ENCODE measurements around the gene DACT2.

DACT2 gene

DNA sequence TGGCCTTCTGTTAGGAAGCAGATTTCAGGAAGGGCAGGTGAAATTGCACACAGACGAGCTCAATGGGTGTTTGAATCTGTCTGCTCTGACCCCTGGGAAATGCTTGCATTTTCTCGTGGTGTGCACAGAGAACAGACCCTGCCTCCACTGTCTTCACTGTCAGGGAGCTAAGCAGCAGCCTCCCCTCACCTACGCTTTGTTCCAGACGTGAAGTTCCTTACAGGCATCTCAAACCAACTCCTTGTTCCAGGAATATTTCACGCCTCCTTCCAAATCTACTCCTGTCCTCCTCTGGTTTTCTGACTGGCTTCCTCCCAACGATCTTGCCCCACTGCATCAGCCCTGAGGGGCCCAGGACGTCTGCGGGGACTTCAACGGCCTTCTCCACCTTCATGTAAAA, 13.7 kb downstream of the DACT2 start:
- no peak for DNase-seq (ENCODE audit: low read depth, low spot score)
- in situ Hi-C loops (cut with HindIII; ENCODE audit: low sequenced_read_pairs): no loop called here
- no peak overlapping the region for H3K4me3 ChIP-seq (ENCODE audit: low read depth, low read length)
- TF ChIP-seq CTCF (IDR thresholded peaks at IDR 0.05; ENCODE audit: low read depth, low read length): no peak

- TF ChIP-seq CTCF (IDR thresholded peaks at IDR 0.05; ENCODE audit: low read depth, low read length): no peak
- no peak for DNase-seq (ENCODE audit: low read depth, low spot score)
- H3K4me3 ChIP-seq (ENCODE audit: low read depth, low read length): no peak overlapping the region
- in situ Hi-C loops (cut with HindIII; ENCODE audit: low sequenced_read_pairs): no loop called here
Observed at GRCh38 chr6:168305096-168305749, 14.4 kb downstream of the DACT2 start.

DNA sequence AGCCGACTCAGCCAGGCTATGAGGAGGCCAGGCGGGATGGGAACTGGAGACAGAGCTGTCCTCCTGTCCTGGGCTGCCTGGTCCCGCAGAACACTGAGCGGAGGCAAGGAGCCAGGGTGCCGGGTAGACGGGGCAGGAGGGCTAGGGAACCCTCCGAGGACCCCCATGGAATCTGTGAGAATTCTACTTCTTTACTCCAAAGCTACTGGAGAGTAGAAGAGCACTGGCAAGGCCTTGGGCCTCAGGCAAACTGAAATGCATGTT, 14.9 kb downstream of the DACT2 start:
- H3K4me3 ChIP-seq (ENCODE audit: low read depth, low read length): no peak overlapping the region
- no peak for DNase-seq (ENCODE audit: low read depth, low spot score)
- no peak for TF ChIP-seq CTCF (IDR thresholded peaks at IDR 0.05; ENCODE audit: low read depth, low read length)
- in situ Hi-C loops (cut with HindIII; ENCODE audit: low sequenced_read_pairs): no loop called here

- no peak for DNase-seq (ENCODE audit: low read depth, low spot score)
- no peak overlapping the region for H3K4me3 ChIP-seq (ENCODE audit: low read depth, low read length)
- in situ Hi-C loops (cut with HindIII; ENCODE audit: low sequenced_read_pairs): no loop called here
- TF ChIP-seq CTCF (IDR thresholded peaks at IDR 0.05; ENCODE audit: low read depth, low read length): no peak
Observed at GRCh38 chr6:168303982-168304751, 15.4 kb downstream of the DACT2 start.

DNA sequence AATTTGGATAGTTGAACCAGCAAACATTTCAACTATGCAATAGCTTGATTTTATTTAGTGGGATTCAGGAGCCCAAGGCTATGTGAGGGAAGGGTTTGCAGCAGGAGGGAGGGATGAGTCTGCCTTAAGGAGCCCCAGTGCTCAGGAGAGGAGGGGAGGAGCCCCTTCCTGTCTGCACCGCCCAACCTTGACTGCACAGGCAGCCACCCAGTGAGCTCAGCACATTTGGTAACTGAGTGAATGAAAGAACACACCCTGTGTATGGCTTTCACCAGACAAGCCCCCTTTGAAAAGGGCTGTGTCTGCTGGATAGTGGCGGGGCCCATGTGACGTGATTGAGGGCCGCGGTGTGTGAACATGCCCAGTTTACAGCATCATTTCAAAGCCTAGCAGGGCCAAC, 17.0 kb downstream of the DACT2 start:
- DNase-seq (ENCODE audit: low read depth, low spot score): no peak
- in situ Hi-C loops (cut with HindIII; ENCODE audit: low sequenced_read_pairs): no loop called here
- no peak overlapping the region for H3K4me3 ChIP-seq (ENCODE audit: low read depth, low read length)
- no peak for TF ChIP-seq CTCF (IDR thresholded peaks at IDR 0.05; ENCODE audit: low read depth, low read length)

GRCh38 chr6:168301648-168302398, 17.8 kb downstream of the DACT2 start:
- in situ Hi-C loops (cut with HindIII; ENCODE audit: low sequenced_read_pairs): no loop called here
- TF ChIP-seq CTCF (IDR thresholded peaks at IDR 0.05; ENCODE audit: low read depth, low read length): no peak
- DNase-seq (ENCODE audit: low read depth, low spot score): no peak
- no peak overlapping the region for H3K4me3 ChIP-seq (ENCODE audit: low read depth, low read length)
